ENCODE results near the gene HMCN2. TPM values are rescaled to one million over a fixed set of nuclear protein-coding genes. Genes with fewer than 3 reads are reported as not detected.

The HMCN2 gene
- total and polyA plus RNA-seq, 8 donors: 1.1 to 21.1 (median 5.0) TPM

GRCh38 chr9:130478736-130479575 is 213.4 kb downstream of the HMCN2 start:
- Histone ChIP-seq H3K9me3 (no peaks in the 10 kb centered on the region), H3K27me3 (no peaks in the 10 kb centered on the region)
- intact Hi-C loops (cut with DNase I; ENCODE audit: low total_unique reads): no loop called here

GRCh38 chr9:130479587-130479986 is 214.0 kb downstream of the HMCN2 start:
- H3K4me1 ChIP-seq: no peaks in the 10 kb centered on the region
- 88 to 100% (median 92%) methylated on average over 2 to 19 of the region's 19 CpGs for WGBS, 5 donors
- no peak for DNase-seq

More at GRCh38 chr9:130478736-130479575, 213.4 kb downstream of the HMCN2 start:
- Histone ChIP-seq H3K27ac (no peak overlapping the region), H3K4me3 (no peak overlapping the region), H3K36me3 (peaks cover 0 to 91% (median 64%) of the 10 kb centered on the region in 4 donors), H3K4me1 (no peaks in the 10 kb centered on the region)
- TF ChIP-seq EP300 (IDR thresholded peaks at IDR 0.05): no peak
- TF ChIP-seq POLR2A (IDR thresholded peaks at IDR 0.05): no peak
- TF ChIP-seq, protein P1, sequence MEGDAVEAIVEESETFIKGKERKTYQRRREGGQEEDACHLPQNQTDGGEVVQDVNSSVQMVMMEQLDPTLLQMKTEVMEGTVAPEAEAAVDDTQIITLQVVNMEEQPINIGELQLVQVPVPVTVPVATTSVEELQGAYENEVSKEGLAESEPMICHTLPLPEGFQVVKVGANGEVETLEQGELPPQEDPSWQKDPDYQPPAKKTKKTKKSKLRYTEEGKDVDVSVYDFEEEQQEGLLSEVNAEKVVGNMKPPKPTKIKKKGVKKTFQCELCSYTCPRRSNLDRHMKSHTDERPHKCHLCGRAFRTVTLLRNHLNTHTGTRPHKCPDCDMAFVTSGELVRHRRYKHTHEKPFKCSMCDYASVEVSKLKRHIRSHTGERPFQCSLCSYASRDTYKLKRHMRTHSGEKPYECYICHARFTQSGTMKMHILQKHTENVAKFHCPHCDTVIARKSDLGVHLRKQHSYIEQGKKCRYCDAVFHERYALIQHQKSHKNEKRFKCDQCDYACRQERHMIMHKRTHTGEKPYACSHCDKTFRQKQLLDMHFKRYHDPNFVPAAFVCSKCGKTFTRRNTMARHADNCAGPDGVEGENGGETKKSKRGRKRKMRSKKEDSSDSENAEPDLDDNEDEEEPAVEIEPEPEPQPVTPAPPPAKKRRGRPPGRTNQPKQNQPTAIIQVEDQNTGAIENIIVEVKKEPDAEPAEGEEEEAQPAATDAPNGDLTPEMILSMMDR (IDR thresholded peaks at IDR 0.05): no peak
- no peak for TF ChIP-seq POLR2AphosphoS5 (IDR thresholded peaks at IDR 0.05)
- no peak for DNase-seq
- 86 to 90% (median 88%) methylated on average over 24 to 35 of the region's 35 CpGs for WGBS, 5 donors

DNA sequence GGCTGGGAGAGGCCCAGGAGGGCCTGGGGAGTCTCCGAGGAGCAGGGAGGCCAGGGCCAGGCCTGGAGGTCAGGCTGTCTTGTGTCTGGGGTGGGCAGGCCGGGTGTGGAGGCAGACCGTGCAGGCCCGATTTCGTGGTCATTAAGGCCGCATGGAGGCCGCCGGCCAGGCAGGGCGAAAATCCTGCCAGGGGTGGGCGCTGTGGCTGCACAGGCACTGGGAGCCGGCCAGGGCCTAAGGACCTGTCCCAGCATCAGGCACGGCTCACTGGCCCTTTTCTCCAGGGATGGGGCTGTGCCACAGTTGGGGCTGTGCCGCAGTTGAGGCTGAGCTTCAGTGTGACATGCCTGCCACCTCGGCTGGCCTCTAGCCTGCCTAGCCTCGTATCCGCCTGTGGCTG is 215.1 kb downstream of the HMCN2 start:
- Histone ChIP-seq H3K27ac (no peak overlapping the region), H3K27me3 (no peaks in the 10 kb centered on the region), H3K4me1 (no peaks in the 10 kb centered on the region), H3K36me3 (peaks cover 0 to 92% (median 74%) of the 10 kb centered on the region in 4 donors), H3K9me3 (no peaks in the 10 kb centered on the region), H3K4me3 (no peak overlapping the region)
- intact Hi-C loops (cut with DNase I; ENCODE audit: low total_unique reads): no loop called here
- TF ChIP-seq POLR2A (IDR thresholded peaks at IDR 0.05) (no peak), POLR2AphosphoS5 (IDR thresholded peaks at IDR 0.05) (no peak), EP300 (IDR thresholded peaks at IDR 0.05) (no peak)
- TF ChIP-seq, protein P1 (IDR thresholded peaks at IDR 0.05): no peak
- no peak for DNase-seq
- WGBS, 5 donors: 82 to 94% (median 84%) methylated on average over 10 to 16 of the region's 16 CpGs

More at GRCh38 chr9:130479587-130479986, 214.0 kb downstream of the HMCN2 start:
- Histone ChIP-seq H3K27ac (no peak overlapping the region), H3K36me3 (peaks cover 0 to 92% (median 68%) of the 10 kb centered on the region in 4 donors), H3K4me3 (no peak overlapping the region), H3K9me3 (no peaks in the 10 kb centered on the region), H3K27me3 (no peaks in the 10 kb centered on the region)
- intact Hi-C loops (cut with DNase I; ENCODE audit: low total_unique reads): no loop called here
- TF ChIP-seq POLR2AphosphoS5 (IDR thresholded peaks at IDR 0.05) (no peak), EP300 (IDR thresholded peaks at IDR 0.05) (no peak), POLR2A (IDR thresholded peaks at IDR 0.05) (no peak)
- TF ChIP-seq, protein P1 (IDR thresholded peaks at IDR 0.05): no peak

GRCh38 chr9:130482463-130482862 is 216.9 kb downstream of the HMCN2 start:
- no peak for DNase-seq
- intact Hi-C loops (cut with DNase I; ENCODE audit: low total_unique reads): no loop called here
- H3K4me1 ChIP-seq: no peaks in the 10 kb centered on the region
- H3K27ac ChIP-seq: no peak overlapping the region
- no peak overlapping the region for H3K4me3 ChIP-seq
- no peak for TF ChIP-seq EP300 (IDR thresholded peaks at IDR 0.05)
- TF ChIP-seq, protein P1 (IDR thresholded peaks at IDR 0.05): no peak
- TF ChIP-seq POLR2A (IDR thresholded peaks at IDR 0.05): no peak
- no peak for TF ChIP-seq POLR2AphosphoS5 (IDR thresholded peaks at IDR 0.05)
- peaks cover 0 to 89% (median 69%) of the 10 kb centered on the region in 4 donors for H3K36me3 ChIP-seq
- H3K27me3 ChIP-seq: no peaks in the 10 kb centered on the region
- H3K9me3 ChIP-seq: no peaks in the 10 kb centered on the region
- WGBS, 5 donors: 56 to 76% (median 62%) methylated on average over 5 of the region's 5 CpGs

Measured in stomach (tissue), 9 donors.